Endothelial cell of umbilical vein (primary cell): Measurements from ENCODE around the gene SLC8A1. TPM values are rescaled to one million over a fixed set of nuclear protein-coding genes. Genes with fewer than 3 reads are reported as not detected.

ENCODE experiments used
- BruUV-seq: library from RNA; stranded (reverse); fragments of 400-500 nt; replicated peaks from 2 replicates; lab custom pipeline; 2021; lab: Mats Ljungman, UMichigan
- CTCF ChIA-PET: fragments of 300-600, 350-600 bp; sonication (Branson Sonifier 250); formaldehyde crosslinking; loops from one replicate; lab custom pipeline; 2021; ENCODE audit warnings: antibody characterized with exemption, inconsistent platforms; lab: Charles Lee
- POLR2A ChIA-PET: fragments of 300-600, 350-600 bp; sonication (Branson Sonifier 250); formaldehyde crosslinking; loops from one replicate; lab custom pipeline; 2021; ENCODE audit warnings: antibody characterized with exemption, inconsistent platforms; lab: Charles Lee
- DNase-seq: peaks from one replicate; pipeline ENCODE4 v3.0.0-alpha.2; 2011; ENCODE audit warnings: low read depth, low spot score
- FAIRE-seq: peaks from 2 replicates; lab custom pipeline; 2011; peaks lifted over from hg19 to GRCh38; lab: Jason Lieb, UNC
- H2AFZ ChIP-seq: 2 replicates; pipeline ENCODE4 v1.6.0; 2012; ENCODE audit warnings: low read depth, low read length, control low read depth, inconsistent platforms
- H3K27ac ChIP-seq: 2 replicates; pipeline ENCODE4 v1.5.1; 2011; ENCODE audit warnings: low read depth, mild to moderate bottlenecking, control low read depth, low read length, moderate library complexity; ENCODE audit not compliant: insufficient read depth
- H3K27me3 ChIP-seq, 2 experiments: 2 replicates each; pipeline versions ENCODE4 v1.6.0 to v1.6.1; 2011; ENCODE audit warnings: low read length in 2 of 2, mixed read lengths in 1 of 2; ENCODE audit not compliant: control insufficient read depth in 2 of 2, insufficient read depth in 2 of 2
- H3K36me3 ChIP-seq, 2 experiments: 2 replicates in 1 of 2; 3 replicates in 1 of 2; pipeline ENCODE4 v1.5.1; 2011; ENCODE audit warnings: low read length in 2 of 2, mild to moderate bottlenecking in 1 of 2, moderate library complexity in 1 of 2; ENCODE audit not compliant: control insufficient read depth in 2 of 2, insufficient read depth in 2 of 2; ENCODE audit errors: extremely low read depth in 1 of 2
- H3K4me1 ChIP-seq: 3 replicates; pipeline ENCODE4 v1.5.1; 2011; ENCODE audit warnings: mild to moderate bottlenecking, low read length; ENCODE audit not compliant: control insufficient read depth, insufficient read depth; ENCODE audit errors: extremely low read depth
- H3K4me2 ChIP-seq: 2 replicates; pipeline ENCODE4 v1.6.1; 2011; ENCODE audit warnings: low read length, control low read depth, mixed read lengths; ENCODE audit not compliant: insufficient read depth
- H3K4me3 ChIP-seq, 3 experiments: fragments of 200-600 bp in 1 of 3; sonication (generic), shearing (Covaris generic) in 1 of 3; replicated peaks in 1 of 3; 2 replicates each; pipeline ENCODE4 v1.5.1; 2011 to 2016; ENCODE audit warnings: control low read depth in 3 of 3, low read length in 3 of 3, mild to moderate bottlenecking in 2 of 3, inconsistent platforms in 1 of 3, low read depth in 1 of 3, moderate library complexity in 1 of 3; ENCODE audit not compliant: insufficient read depth in 1 of 3
- H3K79me2 ChIP-seq: 2 replicates; pipeline ENCODE4 v1.6.0; 2012; ENCODE audit warnings: low read length, inconsistent platforms; ENCODE audit not compliant: control insufficient read depth, insufficient read depth
- H3K9ac ChIP-seq: replicated peaks from 2 replicates; pipeline ENCODE3; 2011; ENCODE audit warnings: low read length, control low read depth; ENCODE audit not compliant: insufficient read depth; ENCODE audit errors: extremely low read depth
- H3K9me1 ChIP-seq: replicated peaks from 3 replicates; pipeline ENCODE4 v1.6.0; 2011; ENCODE audit warnings: mild to moderate bottlenecking, low read length; ENCODE audit not compliant: control insufficient read depth, insufficient read depth; ENCODE audit errors: extremely low read depth
- H3K9me3 ChIP-seq: replicated peaks from 2 replicates; pipeline ENCODE4 v1.5.1; 2012; ENCODE audit warnings: low read length, inconsistent platforms; ENCODE audit not compliant: control insufficient read depth, insufficient read depth
- H4K20me1 ChIP-seq: replicated peaks from 2 replicates; pipeline ENCODE3; 2011; ENCODE audit warnings: mild to moderate bottlenecking, low read length; ENCODE audit not compliant: control insufficient read depth, insufficient read depth; ENCODE audit errors: extremely low read depth
- EZH2 ChIP-seq: IDR thresholded peaks from 2 replicates; pipeline ENCODE4 v1.6.1; 2012; ENCODE audit warnings: borderline replicate concordance, low read depth, mild to moderate bottlenecking, moderate library complexity, low read length, inconsistent platforms; ENCODE audit not compliant: severe bottlenecking
- FOS ChIP-seq: IDR thresholded peaks from 2 replicates; pipeline ENCODE4 v1.6.1; 2011; ENCODE audit warnings: mild to moderate bottlenecking, low read length, moderate library complexity, borderline replicate concordance; ENCODE audit not compliant: insufficient read depth
- JUN ChIP-seq: IDR thresholded peaks from 2 replicates; pipeline ENCODE4 v1.6.1; 2011; ENCODE audit warnings: borderline replicate concordance, low read depth; ENCODE audit not compliant: insufficient read length, insufficient read depth
- MYC ChIP-seq: IDR thresholded peaks from one replicate; pipeline ENCODE4 v1.6.1; 2011; ENCODE audit warnings: mild to moderate bottlenecking, low read depth, low read length
- POLR2A ChIP-seq: IDR thresholded peaks from 2 replicates; pipeline ENCODE4 v1.6.1; 2012; ENCODE audit warnings: low read depth, mild to moderate bottlenecking, control low read depth, low read length
- POLR2AphosphoS5 ChIP-seq: IDR thresholded peaks from 2 replicates; pipeline ENCODE4 v1.6.1; 2012; ENCODE audit warnings: low read depth, mild to moderate bottlenecking, control low read depth, low read length, moderate library complexity; ENCODE audit not compliant: insufficient read depth
- dilution Hi-C: fragments of 300-500 bp; cut with MboI; formaldehyde crosslinking; loops from one replicate; pipeline ENCODE4 v1.15.0; 2019; ENCODE audit warnings: low sequenced_read_pairs; ENCODE audit not compliant: extremely low pct_ligation_motif_present
- intact Hi-C: fragments of 100-400 bp; cut with micrococcal nuclease; formaldehyde crosslinking; loops from one replicate; pipeline ENCODE4 v1.10.0; 2022
- polyA plus RNA-seq, 4 experiments: library from polyadenylated mRNA; depleted of rRNA in 3 of 4; stranded (reverse) in 3 of 4; unstranded in 1 of 4; fragments of >200 nt; gene quantifications; 2 replicates each; pipeline versions ENCODE4 v1.2.1 to v1.2.3, GENCODE V29; 2011 to 2012; ENCODE audit warnings: missing spikeins in 1 of 4
- total RNA-seq: library from RNA; stranded (reverse); gene quantifications from 2 replicates; pipeline ENCODE4 v1.2.3, GENCODE V29; 2021

The SLC8A1 gene
- total and polyA plus RNA-seq, 2 donors (not counting 3 experiments of a cell fraction or from before 2014, with no cell fraction given) = 0.19 to 1.8 TPM

DNA sequence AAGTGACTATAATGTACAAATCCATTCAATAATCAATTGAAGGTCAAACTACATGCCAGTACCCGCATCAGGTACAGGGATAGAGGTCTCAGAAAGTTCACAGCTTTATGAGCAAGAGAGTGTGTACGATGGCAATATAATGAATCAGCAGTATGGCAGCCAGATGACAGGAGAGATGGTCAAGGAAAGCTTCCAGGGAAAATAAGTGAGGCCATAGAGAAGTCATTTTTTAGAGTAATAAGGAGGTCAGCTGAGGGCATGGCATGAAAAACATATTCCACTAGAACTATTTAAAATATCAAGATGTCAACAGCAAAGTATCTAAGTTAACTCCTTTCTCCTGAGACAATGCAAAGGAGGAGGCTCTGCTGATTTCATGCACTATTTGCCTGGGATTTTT is 108.0 kb downstream of the SLC8A1 start:
- BruUV-seq = no TSS peak
- H3K4me1 ChIP-seq = no peaks in the 10 kb centered on the region
- no peak for DNase-seq

DNA sequence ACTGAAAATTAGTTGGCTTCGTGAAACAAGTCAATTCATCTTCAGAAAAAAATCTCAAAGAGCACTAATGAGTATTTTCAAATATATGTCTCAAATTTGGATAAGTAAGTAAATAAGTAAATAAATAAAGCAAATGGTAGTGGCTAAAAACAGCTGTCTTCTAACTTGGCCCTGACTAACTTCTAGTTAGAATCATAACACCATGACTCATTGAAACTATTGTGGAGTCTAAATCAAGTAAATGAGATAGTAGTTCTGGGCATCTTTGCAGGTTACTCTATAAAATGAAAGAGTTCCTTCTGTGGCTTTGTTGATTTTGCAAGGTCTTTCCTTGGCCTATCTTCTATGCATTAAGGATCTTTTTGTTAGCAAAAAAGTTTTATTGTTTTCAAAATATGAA is 110.7 kb downstream of the SLC8A1 start:
- H3K79me2 ChIP-seq = no peaks in the 10 kb centered on the region
- BruUV-seq = no TSS peak
- H3K4me1 ChIP-seq = no peaks in the 10 kb centered on the region
- H4K20me1 ChIP-seq = no peaks in the 10 kb centered on the region
- H2AFZ ChIP-seq = no peak overlapping the region
- intact Hi-C loops (no loop called here), dilution Hi-C loops (no loop called here)
- FAIRE-seq (no peak), DNase-seq (no peak)
- no peaks in the 10 kb centered on the region for H3K27me3 ChIP-seq
- POLR2A ChIA-PET = interaction anchor here (0.7 kb wide), 1 partner anchor 216 kb away, joined by 3 read pairs; no protein-coding TSS in a partner anchor
- no peaks in the 10 kb centered on the region for H3K9me3 ChIP-seq
- CTCF ChIA-PET = interaction anchor here (1.3 to 2.3 kb wide), 2 partner anchors 9 to 11 kb away, joined by 8 read pairs; no protein-coding TSS in a partner anchor
- H3K4me3 ChIP-seq = no peak overlapping the region
- no peaks in the 10 kb centered on the region for H3K9me1 ChIP-seq
- H3K27ac ChIP-seq = no peak overlapping the region
- TF ChIP-seq EZH2 = no peak
- no peak for TF ChIP-seq POLR2AphosphoS5
- no peak for TF ChIP-seq MYC
- TF ChIP-seq JUN = no peak
- TF ChIP-seq FOS = peak; percentile 31
- TF ChIP-seq POLR2A = no peak
- H3K9ac ChIP-seq = no peak overlapping the region
- no peak overlapping the region for H3K4me2 ChIP-seq
- no peaks in the 10 kb centered on the region for H3K36me3 ChIP-seq

More for the DNA sequence above, 108.0 kb downstream of the SLC8A1 start:
- Histone ChIP-seq H3K4me3 (no peak overlapping the region), H3K4me2 (no peak overlapping the region), H4K20me1 (no peaks in the 10 kb centered on the region), H3K27me3 (no peaks in the 10 kb centered on the region), H2AFZ (no peak overlapping the region), H3K9ac (no peak overlapping the region), H3K9me3 (no peaks in the 10 kb centered on the region), H3K9me1 (no peaks in the 10 kb centered on the region), H3K27ac (no peak overlapping the region), H3K36me3 (no peaks in the 10 kb centered on the region), H3K79me2 (no peaks in the 10 kb centered on the region)
- FAIRE-seq = no peak
- dilution Hi-C loops (no loop called here), intact Hi-C loops (no loop called here)
- no peak for TF ChIP-seq FOS
- TF ChIP-seq POLR2AphosphoS5 = no peak
- no peak for TF ChIP-seq EZH2
- no peak for TF ChIP-seq MYC
- ChIA-PET CTCF (no interaction called here), POLR2A (no interaction called here)
